Activated CD4-positive, alpha-beta T cell treated with anti-CD3 and anti-CD28 coated beads for 24 hours (primary cell): ENCODE results near the gene C10orf143.

Experiments
- DNase-seq, 2 donors: peaks; one replicate each; pipeline ENCODE4 v3.0.0-alpha.2; 2020; ENCODE audit warnings: low read depth in 2 of 2

The C10orf143 gene

GRCh38 chr10:130015075-130015695 is 95.4 kb downstream of the C10orf143 start:
- no peak for DNase-seq

- no peak for DNase-seq
Measured at GRCh38 chr10:130014263-130015074, 96.2 kb downstream of the C10orf143 start.
